Stimulated activated CD4-positive, alpha-beta T cell treated with anti-CD3 and anti-CD28 coated beads, Interleukin-4, amount 100 ng/mL, for 4 hours (primary cell): Measurements from ENCODE around the gene CEP55.

Experiments
- DNase-seq, 2 experiments: peaks; one replicate each; pipeline ENCODE4 v3.0.0-alpha.2; 2020

CEP55 gene

DNA sequence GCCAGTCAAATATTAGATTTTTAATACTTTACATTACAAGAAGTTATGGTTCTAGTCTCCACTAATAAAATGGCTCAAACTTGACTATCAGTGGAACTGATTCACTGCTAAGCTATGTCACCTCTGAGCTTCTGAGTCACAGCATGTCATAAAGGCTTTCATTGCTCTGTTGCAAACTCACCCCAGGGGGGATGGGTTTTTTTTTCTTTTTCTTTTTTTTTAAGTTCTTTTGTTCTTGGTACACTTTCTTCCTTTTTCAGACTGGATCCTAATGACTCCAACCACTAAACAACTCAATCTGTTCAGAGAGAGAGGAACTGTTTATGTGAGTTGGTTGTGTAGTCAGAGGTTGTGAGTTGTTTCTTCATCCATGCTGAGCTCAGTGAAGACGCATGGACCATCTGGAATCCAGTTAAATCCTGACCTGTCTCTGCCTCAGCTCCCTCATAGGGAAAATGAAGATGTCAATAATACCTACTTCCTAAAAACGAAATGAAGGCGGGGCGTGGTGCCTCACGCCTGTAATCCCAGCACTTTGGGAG is 25.2 kb upstream of the CEP55 start:
- DNase-seq, result no peak

DNA sequence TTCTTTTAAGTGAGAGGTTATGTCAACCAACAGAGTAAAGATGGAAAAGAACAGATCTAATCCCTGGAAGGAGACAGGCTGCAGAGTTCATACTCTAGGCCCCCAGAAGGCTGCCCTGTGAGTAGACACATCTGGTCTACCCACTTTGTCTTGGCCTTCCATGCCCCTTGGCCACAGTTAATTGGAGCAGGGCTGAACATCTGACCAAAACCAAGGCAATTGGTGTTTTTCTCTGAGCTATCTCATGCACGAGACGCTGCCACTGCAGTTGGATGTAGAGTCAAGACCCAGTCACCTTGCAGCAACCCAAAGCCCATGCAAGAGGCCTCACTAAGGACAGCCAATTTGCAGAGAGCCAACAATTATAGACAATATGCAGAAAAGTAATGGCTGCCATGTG is 23.3 kb upstream of the CEP55 start:
- DNase-seq, result no peak

DNA sequence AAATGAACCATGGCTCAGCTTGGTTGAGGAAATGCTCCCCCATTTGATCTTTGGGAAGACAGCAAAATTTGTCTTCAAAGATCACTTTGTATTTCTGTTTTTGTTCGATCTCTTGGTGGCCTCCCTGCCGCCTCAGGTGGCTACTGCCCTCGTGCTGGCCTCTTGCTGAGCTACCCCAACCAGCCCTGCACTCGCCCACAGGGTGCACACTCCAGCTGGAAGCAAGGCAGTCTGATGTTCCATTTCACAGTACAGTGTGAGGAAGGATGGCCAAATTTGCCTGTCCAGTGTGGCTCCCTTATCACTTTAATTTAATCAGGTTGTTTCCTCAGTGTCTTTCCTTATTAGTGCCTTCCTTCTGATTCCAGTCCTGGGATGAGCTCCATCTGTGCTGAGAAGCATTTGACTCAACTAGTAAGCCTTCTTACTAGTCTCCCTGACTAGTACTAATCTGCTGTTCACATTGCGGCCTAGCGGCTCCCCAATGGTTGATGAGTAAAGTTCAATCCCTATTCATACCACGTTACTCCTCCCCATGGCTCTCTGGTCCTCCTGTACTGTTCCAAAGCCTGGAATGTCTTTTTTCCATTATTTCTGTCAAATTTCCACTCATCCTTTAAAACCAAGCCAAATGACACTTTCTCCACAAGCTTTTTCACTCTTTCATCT is 22.5 kb upstream of the CEP55 start:
- no peak for DNase-seq

DNA sequence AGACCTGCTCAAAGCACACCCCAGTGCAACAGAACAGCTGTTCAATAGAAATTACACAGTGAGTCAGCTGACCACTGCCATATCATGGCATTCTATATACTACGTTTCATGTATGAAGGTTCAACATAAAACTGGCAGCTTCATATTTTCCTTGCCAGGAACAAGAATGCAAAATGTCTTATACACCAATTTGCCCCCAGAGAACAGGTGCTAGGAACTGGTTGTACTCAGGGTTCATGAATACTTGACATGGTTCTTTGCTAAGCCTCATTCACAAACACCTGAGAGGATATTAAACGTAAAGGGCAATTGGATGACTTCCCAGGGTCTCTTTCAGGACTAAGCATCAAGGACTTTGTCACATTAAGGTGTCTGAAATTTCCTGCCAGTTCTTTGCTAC is 21.2 kb upstream of the CEP55 start:
- no peak for DNase-seq

DNA sequence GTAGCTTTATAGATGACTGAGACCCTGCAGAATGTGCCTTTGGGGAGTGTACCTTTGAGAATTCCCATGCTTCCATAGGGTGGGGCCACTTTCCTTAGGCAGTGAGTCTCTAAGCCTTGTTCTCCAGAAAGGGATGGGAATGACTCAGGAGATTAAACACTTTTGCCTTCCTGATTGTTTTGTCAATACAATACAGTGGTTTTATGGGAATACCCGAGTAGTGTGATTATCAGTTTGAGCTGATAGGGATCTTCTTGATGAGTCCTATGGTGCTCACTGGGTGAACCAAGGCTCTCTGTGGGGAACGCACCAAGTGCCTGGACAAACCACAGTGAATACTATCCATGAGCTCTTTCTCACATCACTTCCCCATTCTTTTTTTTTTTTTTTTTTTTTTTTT is 20.5 kb upstream of the CEP55 start:
- DNase-seq, result no peak

DNA sequence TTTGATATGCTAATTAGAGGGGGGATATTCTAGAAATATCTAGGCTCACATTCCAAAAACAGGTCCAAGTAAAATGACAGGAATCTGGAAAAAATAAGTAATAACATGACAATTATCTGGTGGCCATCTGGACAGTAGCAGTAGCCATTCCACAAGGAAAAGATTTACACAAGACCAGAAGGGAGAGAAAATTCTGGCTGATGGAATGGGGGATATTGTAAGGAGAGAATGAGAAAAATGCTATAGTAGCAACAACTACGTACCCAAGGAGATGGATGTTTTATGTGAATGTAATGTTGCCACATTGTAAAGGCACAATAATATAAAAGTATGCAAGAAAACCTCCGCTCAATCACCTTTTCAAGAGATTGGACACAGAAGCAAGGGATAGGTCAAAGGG is 19.7 kb upstream of the CEP55 start:
- DNase-seq, result no peak

DNA sequence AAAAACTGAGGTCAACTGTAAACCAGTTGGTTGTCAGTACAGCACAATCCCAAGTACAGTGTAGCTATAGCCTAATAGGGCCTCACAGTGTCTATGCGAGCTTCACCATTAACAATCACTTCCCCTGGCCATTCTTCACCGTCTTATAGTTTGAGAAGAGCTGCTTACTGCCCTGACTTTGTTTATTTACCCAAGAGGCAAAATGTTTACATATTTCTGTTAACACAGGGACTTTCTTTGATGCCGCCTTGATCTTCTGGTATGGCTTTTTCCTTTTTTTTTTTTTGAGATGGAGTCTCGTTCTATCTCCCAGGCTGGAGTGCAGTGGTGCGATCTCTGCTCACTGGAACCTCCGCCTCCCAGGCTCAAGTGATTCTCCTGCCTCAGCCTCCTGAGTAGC is 17.5 kb upstream of the CEP55 start:
- no peak for DNase-seq

DNA sequence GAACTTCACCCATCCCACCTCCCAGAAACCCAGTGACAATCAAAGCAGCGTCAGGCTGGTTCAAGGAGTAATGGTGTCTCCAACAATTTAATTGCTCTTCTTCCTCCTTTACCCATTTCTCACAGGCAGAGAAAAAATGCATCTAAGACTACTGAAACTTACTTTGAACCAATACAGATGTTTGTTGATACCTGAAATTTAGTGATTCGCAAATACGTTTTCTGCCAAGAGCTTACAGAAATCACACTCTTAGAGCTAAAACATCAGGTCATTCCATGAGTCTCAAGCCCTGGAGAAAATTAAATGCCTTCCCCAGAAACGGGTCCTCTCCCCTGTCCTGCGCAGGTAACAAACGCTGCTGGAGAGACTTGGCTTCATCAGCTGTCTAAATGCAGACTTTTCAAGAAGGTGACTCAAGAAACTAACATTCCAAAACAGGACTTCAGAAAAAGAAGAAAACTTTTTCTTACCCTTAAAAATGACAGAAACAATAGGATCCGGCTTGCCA is 14.7 kb upstream of the CEP55 start:
- DNase-seq, result no peak

DNA sequence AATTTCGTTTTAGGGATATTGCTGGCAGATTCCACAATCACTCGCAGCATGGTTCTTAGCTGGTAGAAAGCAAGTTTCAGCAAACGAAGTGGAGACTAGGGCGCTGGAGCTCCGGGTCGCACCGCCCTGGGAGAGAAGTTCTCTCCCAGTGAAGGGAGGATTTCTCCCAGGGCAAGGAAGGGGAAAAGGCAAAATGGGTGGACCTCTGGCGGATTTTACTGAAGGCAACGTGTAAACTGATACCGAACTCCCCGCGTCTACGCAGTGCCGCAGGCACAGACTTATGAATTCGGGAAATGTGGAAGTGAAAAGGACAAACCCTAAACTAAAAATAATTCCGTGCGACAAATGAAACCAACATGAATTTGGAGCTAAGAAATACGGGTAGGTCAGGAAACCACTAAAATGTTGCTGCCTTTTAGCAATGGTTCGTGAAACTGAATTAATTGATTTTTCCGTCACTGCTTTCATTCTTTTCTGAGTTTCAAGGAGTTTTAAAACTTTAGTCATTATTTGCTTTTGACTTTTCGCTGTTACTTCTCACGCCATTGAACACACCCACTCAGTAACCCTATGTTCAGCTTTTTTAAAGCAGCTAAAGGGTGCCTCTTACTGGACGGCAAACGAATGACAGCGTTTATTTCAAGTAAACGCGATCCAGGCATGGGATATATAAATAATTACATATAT is 14.1 kb upstream of the CEP55 start, which contains the start of gene MYOF:
TSS of gene MYOF (minus strand) at position 190 of the 690 bp plus-strand sequence. CDS start at position 50, 140 bp downstream.
- peak; percentile 18 to 34 for DNase-seq

DNA sequence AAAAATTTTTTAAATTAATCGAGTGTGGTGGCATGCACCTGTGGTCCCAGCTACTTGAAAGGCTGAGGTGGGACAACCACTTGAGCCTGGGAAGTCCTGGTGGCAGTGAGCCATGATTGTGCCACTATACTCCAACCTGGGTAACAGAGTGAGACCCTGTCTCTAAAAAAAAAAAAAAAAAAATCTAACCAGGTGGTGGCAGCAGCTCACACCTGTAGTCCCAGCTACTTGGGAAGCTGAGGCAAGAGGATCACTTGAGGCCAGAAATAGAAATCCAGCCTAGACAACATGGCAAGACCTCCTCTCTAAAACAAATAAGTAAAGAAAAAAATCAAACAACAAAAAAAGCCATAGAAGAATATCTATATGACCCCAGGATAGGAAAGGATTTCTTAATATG is 10.7 kb upstream of the CEP55 start:
- no peak for DNase-seq

DNA sequence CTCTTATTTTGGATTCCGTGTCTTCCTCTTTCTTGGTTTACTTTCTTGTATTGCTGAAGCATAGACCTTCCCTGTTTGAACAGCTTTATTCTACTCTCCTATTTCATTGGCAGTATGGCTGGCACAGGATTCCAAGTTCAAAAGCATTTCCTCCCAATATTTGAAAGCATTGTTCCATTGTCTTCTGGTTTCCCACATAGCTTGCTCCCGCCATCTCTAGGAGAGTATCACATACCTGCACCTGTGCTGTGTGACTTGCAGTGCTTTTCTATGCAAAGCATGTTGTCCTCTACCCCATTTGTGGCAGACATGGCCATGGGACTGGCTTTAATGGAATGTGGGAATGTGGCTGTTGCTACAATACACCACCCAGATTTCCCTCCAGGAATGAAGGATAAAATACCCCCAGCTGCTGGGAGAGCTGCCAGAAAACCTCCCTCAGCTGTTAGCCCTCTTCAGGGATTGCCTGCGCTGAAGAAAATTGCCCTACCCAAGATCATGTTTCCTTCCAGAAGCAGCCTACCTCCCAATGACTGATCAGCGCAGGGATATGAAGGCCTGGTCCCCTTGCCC is 7.4 kb upstream of the CEP55 start:
- DNase-seq, result no peak

DNA sequence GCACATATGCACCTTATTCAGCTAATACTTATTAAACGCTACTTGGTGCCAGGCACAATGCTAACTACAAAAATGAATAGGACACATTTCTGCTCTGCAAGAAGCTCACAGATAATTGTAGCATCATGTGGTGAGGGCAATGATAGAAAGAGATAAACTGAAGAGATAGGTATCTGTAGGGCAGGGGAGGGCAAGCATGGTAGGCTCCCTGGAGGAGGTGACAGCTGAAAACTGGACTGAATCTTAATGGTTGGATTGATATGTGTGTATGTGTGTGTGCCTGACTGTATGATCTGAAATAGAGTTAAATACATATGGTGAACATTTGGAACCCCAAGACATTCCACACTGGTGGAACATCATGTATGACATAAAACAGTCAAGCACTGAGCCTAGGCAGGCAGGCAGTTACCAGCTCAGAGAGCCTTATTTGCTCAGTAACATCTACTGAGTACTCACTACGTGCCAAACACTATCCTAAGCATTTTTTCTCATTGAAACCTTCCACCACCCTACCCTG is 4.8 kb upstream of the CEP55 start:
- no peak for DNase-seq

DNA sequence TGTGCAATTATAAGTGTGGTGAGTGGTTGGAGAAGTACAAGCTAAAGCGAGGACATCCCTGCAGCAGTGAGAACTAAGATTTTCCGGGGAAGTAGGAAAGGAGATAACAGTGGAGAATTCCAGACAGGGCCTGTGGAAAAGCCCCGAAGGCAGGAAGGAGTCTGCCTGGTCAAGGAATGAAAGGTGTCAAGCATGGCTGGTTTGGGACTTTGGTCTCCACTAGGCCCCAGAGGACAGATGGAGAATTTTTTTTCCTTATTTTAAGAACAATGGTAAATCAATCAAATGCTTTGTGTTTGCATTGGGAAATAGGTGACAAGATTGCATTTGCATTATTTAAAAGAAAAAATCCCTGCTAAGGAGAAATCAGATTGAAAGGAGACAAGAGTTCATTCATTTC is 3.2 kb upstream of the CEP55 start:
- DNase-seq, result no peak

DNA sequence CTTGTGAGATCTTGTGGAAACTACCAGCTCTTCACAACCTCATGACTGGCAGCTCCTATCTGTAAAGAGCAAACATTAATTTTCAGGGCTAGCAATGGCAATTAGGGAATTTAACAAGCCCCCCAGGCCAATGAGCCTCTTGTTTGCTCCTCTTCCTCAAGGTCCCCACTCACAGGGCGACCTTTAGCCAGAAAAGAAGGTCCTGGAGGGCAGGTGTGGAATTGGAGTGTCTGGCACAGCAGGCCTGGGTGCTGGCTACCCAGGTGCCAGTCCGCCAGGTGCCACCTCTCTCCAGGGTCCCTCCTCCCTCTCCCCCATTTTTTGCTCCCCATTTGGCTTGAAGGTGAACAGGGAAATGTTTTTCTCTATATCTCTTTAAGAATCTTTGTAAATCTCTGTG is 1.9 kb upstream of the CEP55 start:
- DNase-seq, result no peak

DNA sequence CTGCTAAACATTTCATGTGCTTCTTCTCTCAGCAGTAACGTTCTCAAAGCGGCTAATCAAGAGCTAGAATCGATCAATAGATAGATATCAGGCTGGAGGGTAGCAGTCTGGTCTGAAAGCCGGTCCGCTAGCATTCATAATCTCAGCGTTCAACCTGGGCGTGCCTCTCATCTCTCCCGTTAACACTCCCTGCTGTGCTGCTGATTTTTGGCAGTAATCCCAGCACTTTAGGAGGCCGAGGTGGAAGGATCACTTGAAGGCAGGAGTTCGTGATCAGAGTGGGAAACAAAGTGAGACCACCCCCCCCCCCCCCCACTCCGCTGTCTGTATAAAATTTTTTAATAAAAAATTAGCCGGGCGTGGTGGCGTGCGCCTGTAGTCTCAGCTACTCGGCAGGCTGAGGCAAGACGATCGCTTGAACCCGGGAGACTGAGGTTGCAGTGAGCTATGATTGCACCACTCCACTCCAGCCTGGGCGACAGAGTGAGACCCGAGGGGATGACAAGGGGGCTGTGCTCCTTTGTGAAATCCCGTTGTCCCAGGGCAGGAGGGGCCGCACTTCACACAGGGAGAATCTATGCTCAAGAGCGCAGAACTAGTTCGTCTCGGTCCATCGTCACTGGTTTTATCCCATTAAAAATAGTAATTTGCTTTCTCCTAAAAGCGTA is 624 bp upstream of the CEP55 start:
- no peak for DNase-seq

DNA sequence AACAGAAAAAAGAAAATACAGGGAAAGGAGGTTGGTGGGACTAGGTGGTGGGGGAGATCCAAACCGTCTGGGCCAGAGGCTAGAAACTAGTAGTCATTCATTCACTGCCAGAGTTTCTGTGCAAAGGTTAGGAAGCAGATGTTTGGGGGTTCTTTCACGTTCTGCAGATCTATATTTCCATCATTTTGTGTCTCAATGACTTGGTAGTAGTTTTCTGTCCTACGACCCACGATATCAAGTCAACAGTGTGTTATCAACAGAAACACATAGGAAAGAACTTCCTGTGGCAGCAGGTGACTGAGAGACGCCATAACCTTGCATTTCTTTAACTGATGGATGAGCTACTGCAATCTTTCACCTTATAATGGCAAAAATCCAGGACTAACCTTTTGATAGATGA is 1.8 kb downstream of the CEP55 start:
- DNase-seq, result no peak

DNA sequence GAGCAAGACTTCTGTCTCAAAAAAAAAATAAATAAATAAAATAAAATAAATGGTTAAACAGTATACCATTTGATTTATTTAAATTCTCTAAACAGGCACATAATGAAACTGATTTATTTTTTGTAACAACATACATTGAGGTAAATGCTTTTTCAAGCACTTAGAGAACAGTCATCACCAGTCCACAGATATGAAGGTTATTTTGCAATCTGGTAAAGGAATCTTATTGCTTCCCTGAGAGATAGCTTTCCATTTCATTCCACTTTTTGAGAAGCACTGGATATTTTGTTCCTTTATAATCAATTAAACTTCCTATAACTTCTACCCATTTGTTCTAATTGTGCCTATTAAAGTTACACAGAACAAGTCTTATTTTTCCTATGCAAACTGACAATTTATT is 5.2 kb downstream of the CEP55 start:
- no peak for DNase-seq

DNA sequence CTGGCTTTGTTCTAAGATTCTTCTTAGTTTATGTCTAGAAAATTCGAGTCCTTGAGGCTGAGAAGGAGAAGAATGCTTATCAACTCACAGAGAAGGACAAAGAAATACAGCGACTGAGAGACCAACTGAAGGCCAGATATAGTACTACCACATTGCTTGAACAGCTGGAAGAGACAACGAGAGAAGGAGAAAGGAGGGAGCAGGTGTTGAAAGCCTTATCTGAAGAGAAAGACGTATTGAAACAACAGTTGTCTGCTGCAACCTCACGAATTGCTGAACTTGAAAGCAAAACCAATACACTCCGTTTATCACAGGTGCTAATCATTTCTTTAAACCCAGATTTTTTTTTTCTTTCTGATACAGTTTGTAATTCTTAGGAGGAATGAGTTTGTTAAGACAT is 6.7 kb downstream of the CEP55 start:
- no peak for DNase-seq

DNA sequence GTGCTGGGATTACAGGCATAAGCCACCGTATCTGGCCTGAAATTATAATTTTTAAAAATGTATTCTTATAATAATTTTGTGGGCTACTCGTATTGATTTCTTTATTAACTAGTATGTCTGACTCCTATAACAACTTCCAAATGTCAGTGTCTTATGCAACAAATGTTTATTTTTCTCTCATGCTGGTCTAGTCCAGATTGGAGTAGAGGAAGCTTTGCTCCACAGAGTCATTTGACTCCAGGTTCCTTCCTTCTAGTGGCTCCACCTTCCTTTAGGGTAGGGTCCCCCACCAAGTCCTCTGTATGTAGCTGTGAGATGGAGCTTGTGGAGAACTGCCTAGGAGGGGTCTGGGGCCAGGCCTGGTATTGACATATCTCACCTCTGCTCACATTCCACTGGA is 8.7 kb downstream of the CEP55 start:
- no peak for DNase-seq

DNA sequence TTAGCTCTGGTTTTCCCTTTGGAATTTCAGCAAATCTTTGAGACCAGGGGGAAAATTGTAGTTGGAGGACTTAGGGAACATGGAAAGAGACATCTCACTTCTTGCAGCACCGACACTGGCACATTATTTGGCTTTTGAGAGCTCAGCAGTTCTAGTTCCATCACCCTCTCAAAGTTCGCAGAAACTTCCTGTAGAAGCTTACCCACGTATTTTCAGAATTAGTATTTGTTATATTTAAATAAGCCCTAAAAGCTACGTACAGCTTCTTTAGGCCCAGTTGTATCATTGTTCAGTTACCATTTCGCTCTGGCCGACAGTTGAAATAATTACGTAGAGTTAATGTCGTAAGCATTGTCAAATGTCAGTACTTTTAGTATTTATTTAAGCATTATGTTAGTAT is 13.4 kb downstream of the CEP55 start:
- DNase-seq, result no peak

DNA sequence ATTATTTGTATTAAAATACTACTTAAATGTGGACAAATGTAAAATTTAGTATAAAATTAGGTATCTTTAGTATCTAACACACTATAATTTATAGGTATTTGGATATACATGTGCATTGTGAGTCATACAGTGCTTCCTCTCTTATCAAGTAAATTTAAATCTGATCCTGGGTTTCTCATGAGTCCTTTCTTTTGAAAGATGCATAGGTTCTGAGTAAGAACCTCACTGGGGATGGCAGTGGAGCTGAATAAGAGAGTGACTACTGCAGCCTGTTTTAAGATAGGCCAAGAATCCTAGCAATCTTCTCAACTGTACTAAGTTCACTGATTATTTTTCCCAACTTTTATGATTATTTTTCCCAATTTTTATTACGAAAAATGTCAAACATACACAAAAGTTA is 16.2 kb downstream of the CEP55 start:
- no peak for DNase-seq

DNA sequence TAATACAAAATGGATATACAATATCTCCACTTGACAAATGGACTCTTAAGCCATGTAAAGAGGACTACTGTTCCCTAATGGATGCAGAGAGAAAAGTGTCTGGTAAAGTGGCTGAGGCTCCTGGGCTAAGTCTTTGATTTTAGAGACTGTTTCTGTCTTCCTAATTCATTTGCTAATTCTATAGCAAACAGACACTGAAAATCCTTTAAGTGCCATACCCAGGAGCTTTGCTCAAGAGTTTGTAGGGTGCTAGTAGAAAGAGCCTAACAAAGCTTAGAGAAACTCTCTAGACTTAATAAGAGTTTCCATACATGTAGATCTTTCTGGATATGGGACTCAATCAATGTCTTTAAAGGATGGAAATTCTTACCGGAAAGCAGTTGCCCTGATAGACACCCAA is 16.7 kb downstream of the CEP55 start:
- DNase-seq, result no peak

DNA sequence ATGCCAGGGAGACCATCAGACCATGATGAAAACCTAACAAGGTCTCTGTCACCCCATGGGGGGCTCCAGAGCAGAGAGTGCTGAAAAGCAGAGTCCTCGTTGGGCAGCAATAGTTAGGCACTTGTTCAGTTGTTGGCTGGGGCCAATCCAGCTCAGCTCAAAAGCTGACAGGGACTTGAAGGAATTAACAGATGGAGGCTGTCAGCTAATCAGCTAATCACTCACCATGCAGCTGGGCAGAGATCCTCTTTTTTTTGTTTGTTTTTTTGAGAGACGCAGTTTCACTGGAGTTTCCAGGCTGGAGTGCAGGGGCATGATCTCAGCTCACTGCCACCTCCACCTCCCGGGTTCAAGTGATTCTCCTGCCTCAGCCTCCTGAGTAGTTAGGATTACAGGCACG is 18.1 kb downstream of the CEP55 start:
- DNase-seq, result no peak
